Measurements from ENCODE around the gene MPZ. TPM values are rescaled to one million over a fixed set of nuclear protein-coding genes. Genes with fewer than 3 reads are reported as not detected.

MPZ gene
- total RNA-seq, 1 experiment from 2014 or later: not detected

GRCh38 chr1:161260376-161261260 lies 49.1 kb downstream of the MPZ start:
- Histone ChIP-seq H3K27ac (ENCODE audit: low read length) (no peak overlapping the region), H3K4me3 (ENCODE audit: low read depth in 2 of 2, low read length in 2 of 2) (no peak overlapping the region), H3K36me3 (ENCODE audit: control insufficient read depth, insufficient read depth, low read length) (no peaks in the 10 kb centered on the region), H3K9me3 (ENCODE audit: control insufficient read depth, insufficient read depth, low read depth, low read length) (no peaks in the 10 kb centered on the region; the same call in 1 of the 2 replicates), H3K27me3 (ENCODE audit: control insufficient read depth, insufficient read depth, low read length) (peaks cover 22% of the 10 kb centered on the region), H3K4me1 (ENCODE audit: control insufficient read depth, insufficient read depth, low read length) (no peaks in the 10 kb centered on the region; the same call in 1 of the 2 replicates)
- ChIA-PET POLR2A (no interaction called here), CTCF (no interaction called here)
- ATAC-seq (no peak), DNase-seq (ENCODE audit: low read depth, low spot score) (no peak)
- BruUV-seq (replicated peaks): no TSS peak
- intact Hi-C loops (cut with micrococcal nuclease; ENCODE audit: unreplicated experiment): no loop called here
- in situ Hi-C loops (cut with HindIII; ENCODE audit: low pct_unique_long_range_greater_than_20kb, low sequenced_read_pairs): no loop called here
- TF ChIP-seq POLR2AphosphoS5 (IDR thresholded peaks at IDR 0.05; ENCODE audit: low read depth, low read length): no peak
- no peak for TF ChIP-seq TCF7L2 (IDR thresholded peaks at IDR 0.05; ENCODE audit: low read depth, low read length)
- no peak for TF ChIP-seq CTCF (IDR thresholded peaks at IDR 0.05)
- no peak for TF ChIP-seq SIN3A (IDR thresholded peaks at IDR 0.05; ENCODE audit: borderline replicate concordance, insufficient read depth, low read depth, low read length)
- TF ChIP-seq REST (IDR thresholded peaks at IDR 0.05; ENCODE audit: insufficient read depth in 1 of 2, low read depth in 2 of 2, low read length in 1 of 2): no peak

- POLR2A ChIA-PET: no interaction called here
- in situ Hi-C loops (cut with HindIII; ENCODE audit: low pct_unique_long_range_greater_than_20kb, low sequenced_read_pairs) (no loop called here), intact Hi-C loops (cut with micrococcal nuclease; ENCODE audit: unreplicated experiment) (no loop called here)
- ATAC-seq (no peak), DNase-seq (ENCODE audit: low read depth, low spot score) (no peak)
- no peaks in the 10 kb centered on the region for H3K36me3 ChIP-seq (ENCODE audit: control insufficient read depth, insufficient read depth, low read length)
- no TSS peak for BruUV-seq (replicated peaks)
- H3K27ac ChIP-seq (ENCODE audit: low read length): no peak overlapping the region
- CTCF ChIA-PET: no interaction called here
- no peak overlapping the region for H3K4me3 ChIP-seq (ENCODE audit: low read depth in 2 of 2, low read length in 2 of 2)
- H3K9me3 ChIP-seq (ENCODE audit: control insufficient read depth, insufficient read depth, low read depth, low read length): no peaks in the 10 kb centered on the region; the same call in 1 of the 2 replicates
- TF ChIP-seq REST (IDR thresholded peaks at IDR 0.05; ENCODE audit: insufficient read depth in 1 of 2, low read depth in 2 of 2, low read length in 1 of 2) (no peak), CTCF (IDR thresholded peaks at IDR 0.05) (no peak), POLR2AphosphoS5 (IDR thresholded peaks at IDR 0.05; ENCODE audit: low read depth, low read length) (no peak), TCF7L2 (IDR thresholded peaks at IDR 0.05; ENCODE audit: low read depth, low read length) (no peak), SIN3A (IDR thresholded peaks at IDR 0.05; ENCODE audit: borderline replicate concordance, insufficient read depth, low read depth, low read length) (no peak)
- no peaks in the 10 kb centered on the region; the same call in 1 of the 2 replicates for H3K4me1 ChIP-seq (ENCODE audit: control insufficient read depth, insufficient read depth, low read length)
- H3K27me3 ChIP-seq (ENCODE audit: control insufficient read depth, insufficient read depth, low read length): peaks cover 22% of the 10 kb centered on the region
These were observed 50.0 kb downstream of the MPZ start for GRCh38 chr1:161259765-161260164.

Measured in Panc1 (cell line).